Esophagus (tissue), 2 donors: ENCODE data around the gene ZSCAN23. TPM values are rescaled to one million over a fixed set of nuclear protein-coding genes. Genes with fewer than 3 reads are reported as not detected.
"Not testable (repeated sequence)": the region's sequence is repeated elsewhere in the genome, so short reads cannot be mapped to it uniquely, and the experiment has no call there.

ENCODE experiments used
- H3K27ac ChIP-seq, 2 donors: one replicate each; pipeline ENCODE4 v1.5.1; 2013; ENCODE audit warnings: low read depth in 2 of 2, mild to moderate bottlenecking in 2 of 2, inconsistent platforms in 1 of 2, low read length in 1 of 2, moderate library complexity in 1 of 2
- H3K27me3 ChIP-seq, 2 donors: one replicate each; pipeline ENCODE4 v1.6.1; 2013; ENCODE audit warnings: low read length in 2 of 2, control low read depth in 1 of 2, mild to moderate bottlenecking in 1 of 2; ENCODE audit not compliant: insufficient read depth in 2 of 2, control insufficient read depth in 1 of 2
- H3K36me3 ChIP-seq, 2 donors: one replicate each; pipeline ENCODE4 v1.6.1; 2013; ENCODE audit warnings: low read length in 1 of 2; ENCODE audit not compliant: control insufficient read depth in 2 of 2, insufficient read depth in 2 of 2
- H3K4me1 ChIP-seq, 2 donors: one replicate each; pipeline ENCODE4 v1.6.1; 2013; ENCODE audit warnings: low read length in 1 of 2; ENCODE audit not compliant: control insufficient read depth in 2 of 2, insufficient read depth in 2 of 2
- H3K4me3 ChIP-seq, 2 donors: one replicate each; pipeline ENCODE4 v1.5.1; 2013; ENCODE audit warnings: low read length in 2 of 2, mild to moderate bottlenecking in 2 of 2, low read depth in 1 of 2, moderate library complexity in 1 of 2
- H3K9me3 ChIP-seq, 2 donors: one replicate each; pipeline ENCODE4 v1.6.1; 2013; ENCODE audit warnings: mild to moderate bottlenecking in 2 of 2, low read depth in 1 of 2, low read length in 1 of 2, moderate library complexity in 1 of 2; ENCODE audit not compliant: control insufficient read depth in 2 of 2, insufficient read depth in 1 of 2
- WGBS, 2 donors: extraction: QIAGEN DNeasy Blood & Tissue Kit; methylation state at CpG; one replicate each; pipeline ENCODE4 v1.1.7; 2013; 5-methylcytosine and 5-hydroxymethylcytosine counted together
- polyA plus RNA-seq, 2 donors: library from polyadenylated mRNA; stranded (reverse); fragments of 200-250 nt; gene quantifications; one replicate each; pipeline ENCODE4 v1.2.3, GENCODE V29; 2013
- donor health status: healthy with polysubstance abuse.
- donor health status: Bipolar disorder and iron deficiency.

Gene ZSCAN23
- polyA plus RNA-seq, 2 donors: 0.14 to 0.28 TPM

DNA sequence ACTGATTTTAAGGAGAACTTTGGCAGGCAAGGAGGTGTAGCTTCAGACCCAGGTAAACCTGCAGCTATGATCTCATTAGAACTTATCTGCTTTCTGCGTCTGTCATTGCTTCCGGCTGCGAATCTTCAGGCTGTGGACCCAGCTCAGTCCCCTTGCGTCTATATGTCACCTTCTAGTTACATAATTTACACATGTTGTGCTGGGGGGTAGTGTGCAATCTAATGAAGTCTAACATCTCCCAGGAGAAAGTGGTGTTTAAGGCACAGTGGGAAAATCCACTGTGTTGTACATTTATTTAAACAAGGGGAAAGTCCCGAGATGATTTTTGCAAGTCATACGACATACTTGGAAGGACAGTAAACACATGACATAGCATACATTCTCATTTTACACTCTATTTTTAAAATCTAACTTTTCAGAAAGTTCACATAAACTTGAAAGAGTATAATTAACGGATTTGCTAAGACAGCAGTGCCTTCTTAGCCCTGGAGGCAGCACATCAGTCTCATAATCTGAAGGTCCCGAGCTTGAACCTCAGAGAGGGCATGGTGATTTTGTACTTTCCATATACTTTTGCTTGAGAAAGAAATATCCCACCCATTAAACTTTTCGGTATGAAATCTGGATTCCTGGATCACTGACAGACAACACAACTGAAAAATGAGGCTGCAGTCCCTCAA is 37.1 kb upstream of the ZSCAN23 start:
- Histone ChIP-seq H3K4me1 (no peaks in the 10 kb centered on the region), H3K4me3 (no peak overlapping the region), H3K27me3 (no peaks in the 10 kb centered on the region), H3K9me3 (no peaks in the 10 kb centered on the region), H3K27ac (no peak overlapping the region), H3K36me3 (no peaks in the 10 kb centered on the region)
- WGBS, 2 donors: 64 to 70% methylated on average over 9 of the region's 9 CpGs

- WGBS, 2 donors: 56 to 64% methylated on average over 12 of the region's 12 CpGs
- Histone ChIP-seq H3K27me3 (no peaks in the 10 kb centered on the region), H3K36me3 (no peaks in the 10 kb centered on the region), H3K27ac (no peak overlapping the region), H3K4me3 (no peak overlapping the region), H3K9me3 (no peaks in the 10 kb centered on the region), H3K4me1 (no peaks in the 10 kb centered on the region)
These were observed 35.2 kb upstream of the ZSCAN23 start for GRCh38 chr6:28478518-28478917.

- H3K4me1 ChIP-seq: no peaks in the 10 kb centered on the region
- no peak overlapping the region for H3K27ac ChIP-seq
- H3K4me3 ChIP-seq: no peak overlapping the region
- H3K9me3 ChIP-seq: no peaks in the 10 kb centered on the region
- no peaks in the 10 kb centered on the region for H3K27me3 ChIP-seq
- WGBS, 2 donors: 5 to 12% methylated on average over 18 of the region's 18 CpGs
- no peaks in the 10 kb centered on the region for H3K36me3 ChIP-seq
These were observed 31.3 kb upstream of the ZSCAN23 start for GRCh38 chr6:28474441-28475219.

DNA sequence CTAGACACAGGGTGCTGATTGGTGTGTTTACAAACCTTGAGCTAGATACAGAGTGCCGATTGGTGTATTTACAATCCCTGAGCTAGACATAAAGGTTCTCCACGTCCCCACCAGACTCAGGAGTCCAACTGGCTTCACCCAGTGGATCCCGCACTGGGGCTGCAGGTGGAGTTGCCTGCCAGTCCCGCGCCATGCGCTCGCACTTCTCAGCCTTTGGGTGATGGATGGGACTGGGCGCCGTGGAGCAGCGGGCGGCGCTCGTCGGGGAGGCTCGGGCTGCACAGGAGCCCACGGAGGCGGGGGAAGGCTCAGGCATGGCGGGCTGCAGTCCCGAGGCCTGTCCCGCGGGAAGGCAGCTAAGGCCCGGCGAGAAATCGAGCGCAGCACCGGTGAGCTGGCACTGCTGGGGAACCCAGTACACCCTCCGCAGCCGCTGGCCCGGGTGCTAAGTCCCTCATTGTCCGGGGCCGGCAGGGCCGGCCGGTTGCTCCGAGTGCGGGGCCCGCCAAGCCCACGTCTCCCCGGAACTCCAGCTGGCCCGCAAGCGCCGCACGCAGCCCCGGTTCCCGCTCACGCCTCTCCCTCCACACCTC is 26.0 kb upstream of the ZSCAN23 start:
- not testable (repeated sequence) for H3K27me3 ChIP-seq, H3K27ac ChIP-seq, H3K9me3 ChIP-seq, H3K4me1 ChIP-seq, H3K36me3 ChIP-seq, H3K4me3 ChIP-seq
- 95% methylated on average over 41 to 45 of the region's 45 CpGs for WGBS, 2 donors

DNA sequence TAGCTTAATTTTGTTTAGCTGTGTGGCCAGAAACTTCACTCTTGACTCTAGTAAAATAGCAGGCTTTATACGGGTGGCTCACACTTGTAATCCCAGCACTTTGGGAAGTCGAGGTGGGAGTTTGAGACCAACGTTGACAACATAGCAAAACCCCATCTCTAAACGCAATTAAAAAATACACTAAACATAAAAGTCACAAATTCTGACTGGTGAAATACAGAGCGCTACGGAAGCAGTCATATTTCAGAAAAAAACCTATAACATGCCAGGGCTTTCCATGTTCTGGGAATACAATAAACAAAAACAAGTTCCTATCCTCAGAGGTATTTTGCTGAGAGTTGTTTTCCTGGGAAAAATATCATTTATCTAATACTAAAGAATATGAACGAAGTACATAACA is 24.8 kb upstream of the ZSCAN23 start:
- 82 to 86% methylated on average over 7 of the region's 7 CpGs for WGBS, 2 donors
- Histone ChIP-seq H3K36me3 (no peaks in the 10 kb centered on the region), H3K4me3 (no peak overlapping the region), H3K27ac (no peak overlapping the region), H3K27me3 (no peaks in the 10 kb centered on the region), H3K9me3 (peaks cover 0 to 5% of the 10 kb centered on the region in 2 donors), H3K4me1 (no peaks in the 10 kb centered on the region)

- peaks cover 2% of the 10 kb centered on the region in 2 donors for H3K27me3 ChIP-seq
- 31 to 56% methylated on average over 2 of the region's 2 CpGs for WGBS, 2 donors
These were observed 19.1 kb upstream of the ZSCAN23 start for GRCh38 chr6:28462401-28462800.

GRCh38 chr6:28458568-28458967 is 15.3 kb upstream of the ZSCAN23 start:
- Histone ChIP-seq H3K36me3 (no peaks in the 10 kb centered on the region), H3K27ac (no peak overlapping the region), H3K4me3 (no peak overlapping the region), H3K4me1 (no peaks in the 10 kb centered on the region), H3K9me3 (no peaks in the 10 kb centered on the region), H3K27me3 (peaks cover 2% of the 10 kb centered on the region in 2 donors)
- 47 to 59% methylated on average over 1 of the region's 1 CpG for WGBS, 2 donors

More at GRCh38 chr6:28462401-28462800, 19.1 kb upstream of the ZSCAN23 start:
- no peaks in the 10 kb centered on the region for H3K36me3 ChIP-seq
- no peaks in the 10 kb centered on the region for H3K4me1 ChIP-seq
- no peaks in the 10 kb centered on the region for H3K9me3 ChIP-seq
- H3K27ac ChIP-seq: no peak overlapping the region
- H3K4me3 ChIP-seq: no peak overlapping the region

GRCh38 chr6:28449056-28449455 is 5.8 kb upstream of the ZSCAN23 start:
- 77 to 91% methylated on average over 1 of the region's 1 CpG for WGBS, 2 donors
- Histone ChIP-seq H3K4me1 (no peaks in the 10 kb centered on the region), H3K27ac (no peak overlapping the region), H3K27me3 (peaks cover 0 to 3% of the 10 kb centered on the region in 2 donors), H3K36me3 (no peaks in the 10 kb centered on the region), H3K9me3 (no peaks in the 10 kb centered on the region), H3K4me3 (no peak overlapping the region)

- H3K9me3 ChIP-seq, H3K27ac ChIP-seq, H3K4me1 ChIP-seq, H3K36me3 ChIP-seq, H3K27me3 ChIP-seq, H3K4me3 ChIP-seq: not testable (repeated sequence)
These were observed 4.2 kb upstream of the ZSCAN23 start for GRCh38 chr6:28447512-28447906.
